Suprapubic skin (tissue), 4 donors: ENCODE measurements around the gene CHFR. TPM values are rescaled to one million over a fixed set of nuclear protein-coding genes. Genes with fewer than 3 reads are reported as not detected.

Source experiments
- DNase-seq, 2 donors: peaks; one replicate each; pipeline ENCODE4 v3.0.0-alpha.2; 2019; ENCODE audit warnings: low spot score in 2 of 2
- H3K27ac ChIP-seq: fragments of 200-600 bp; sonication (generic); one replicate; pipeline ENCODE4 v1.5.1; 2019
- H3K27me3 ChIP-seq: fragments of 200-600 bp; sonication (generic); one replicate; pipeline ENCODE4 v1.5.1; 2019
- H3K36me3 ChIP-seq: fragments of 200-600 bp; sonication (generic); one replicate; pipeline ENCODE4 v1.5.1; 2019
- H3K4me1 ChIP-seq: fragments of 200-600 bp; sonication (generic); one replicate; pipeline ENCODE4 v1.5.1; 2019
- H3K4me3 ChIP-seq: fragments of 200-600 bp; sonication (generic); one replicate; pipeline ENCODE4 v1.5.1; 2019; ENCODE audit warnings: mild to moderate bottlenecking
- H3K9me3 ChIP-seq: fragments of 200-600 bp; sonication (generic); one replicate; pipeline ENCODE4 v1.5.1; 2019
- EP300 ChIP-seq: sonication (generic); formaldehyde crosslinking; IDR thresholded peaks from one replicate; pipeline ENCODE4 v1.6.1; 2017; ENCODE audit warnings: antibody characterized with exemption
- POLR2A ChIP-seq, 2 donors: fragments of 450-650 bp; IDR thresholded peaks; one replicate each; pipeline ENCODE4 v1.6.1; 2017; ENCODE audit warnings: antibody characterized with exemption in 2 of 2, mild to moderate bottlenecking in 2 of 2, moderate library complexity in 2 of 2
- POLR2AphosphoS5 ChIP-seq, 3 donors: sonication (generic); formaldehyde crosslinking; IDR thresholded peaks; one replicate each; pipeline ENCODE4 v1.6.1; 2017; ENCODE audit warnings: antibody characterized with exemption in 3 of 3
- WGBS: methylation state at CpG from one replicate; pipeline ENCODE4 v1.1.5; 2018; 5-methylcytosine and 5-hydroxymethylcytosine counted together
- total RNA-seq, 4 donors: library from RNA; depleted of rRNA; stranded (reverse); fragments of >200 nt; gene quantifications; one replicate each; pipeline ENCODE4 v1.1.0, GENCODE V29; 2016
- TF ChIP-seq, protein P1 (sequence below), 2 donors: fragments of 200-600 bp in 1 of 2; fragments of 450-650 bp in 1 of 2; sonication (generic) in 1 of 2; IDR thresholded peaks; one replicate each; pipeline ENCODE4 v1.5.1; 2016 to 2019; ENCODE audit warnings: antibody characterized with exemption in 2 of 2, mild to moderate bottlenecking in 1 of 2, moderate library complexity in 1 of 2

CHFR gene
- total RNA-seq, 4 donors from 2014 or later, result 31.4 to 57.9 (median 40.3) TPM

- WGBS, result 10% methylated on average over 24 of the region's 78 CpGs
- Histone ChIP-seq H3K4me3 (peak within 1 kb of the TSS; percentile 76), H3K4me1 (peaks cover 30% of the 10 kb centered on the region), H3K27me3 (no peaks in the 10 kb centered on the region), H3K27ac (peak within 1 kb of the TSS; percentile 96), H3K36me3 (peaks cover 29% of the 10 kb centered on the region), H3K9me3 (no peaks in the 10 kb centered on the region)
- peak; percentile 95 to 96 for DNase-seq
- TF ChIP-seq EP300, result no peak
- TF ChIP-seq POLR2A (IDR thresholded peaks at IDR 0.05), result peak in 1 of 2 donors; percentile 33
- peak; percentile 7 to 97 (median 82) for TF ChIP-seq POLR2AphosphoS5 (IDR thresholded peaks at IDR 0.05)
- TF ChIP-seq, protein P1, sequence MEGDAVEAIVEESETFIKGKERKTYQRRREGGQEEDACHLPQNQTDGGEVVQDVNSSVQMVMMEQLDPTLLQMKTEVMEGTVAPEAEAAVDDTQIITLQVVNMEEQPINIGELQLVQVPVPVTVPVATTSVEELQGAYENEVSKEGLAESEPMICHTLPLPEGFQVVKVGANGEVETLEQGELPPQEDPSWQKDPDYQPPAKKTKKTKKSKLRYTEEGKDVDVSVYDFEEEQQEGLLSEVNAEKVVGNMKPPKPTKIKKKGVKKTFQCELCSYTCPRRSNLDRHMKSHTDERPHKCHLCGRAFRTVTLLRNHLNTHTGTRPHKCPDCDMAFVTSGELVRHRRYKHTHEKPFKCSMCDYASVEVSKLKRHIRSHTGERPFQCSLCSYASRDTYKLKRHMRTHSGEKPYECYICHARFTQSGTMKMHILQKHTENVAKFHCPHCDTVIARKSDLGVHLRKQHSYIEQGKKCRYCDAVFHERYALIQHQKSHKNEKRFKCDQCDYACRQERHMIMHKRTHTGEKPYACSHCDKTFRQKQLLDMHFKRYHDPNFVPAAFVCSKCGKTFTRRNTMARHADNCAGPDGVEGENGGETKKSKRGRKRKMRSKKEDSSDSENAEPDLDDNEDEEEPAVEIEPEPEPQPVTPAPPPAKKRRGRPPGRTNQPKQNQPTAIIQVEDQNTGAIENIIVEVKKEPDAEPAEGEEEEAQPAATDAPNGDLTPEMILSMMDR (IDR thresholded peaks at IDR 0.05), result no peak
These were observed 58.5 kb downstream of the CHFR start, which contains the start of gene GOLGA3 for GRCh38 chr12:132828706-132829534. Gene GOLGA3 (minus strand): TSS chr12:132828869. CDS start chr12:132822128, 6,741 bp downstream.

- WGBS, result 12% methylated on average over 34 of the region's 59 CpGs
- Histone ChIP-seq H3K27ac (peak overlapping the region; percentile 96), H3K4me3 (peak overlapping the region; percentile 76), H3K9me3 (no peaks in the 10 kb centered on the region), H3K36me3 (peaks cover 24% of the 10 kb centered on the region), H3K27me3 (no peaks in the 10 kb centered on the region), H3K4me1 (peaks cover 31% of the 10 kb centered on the region)
- peak in 1 of 2 donors; percentile 72 for DNase-seq
- TF ChIP-seq POLR2A (IDR thresholded peaks at IDR 0.05), result no peak
- TF ChIP-seq POLR2AphosphoS5 (IDR thresholded peaks at IDR 0.05), result no peak
- TF ChIP-seq EP300, result no peak
- TF ChIP-seq, protein P1 (IDR thresholded peaks at IDR 0.05), result no peak
These were observed 59.4 kb downstream of the CHFR start for GRCh38 chr12:132827763-132828703.

GRCh38 chr12:132825861-132826260 is 61.5 kb downstream of the CHFR start:
- WGBS, result 94% methylated on average over 13 of the region's 16 CpGs
- H3K4me1 ChIP-seq, result peaks cover 34% of the 10 kb centered on the region
- peaks cover 29% of the 10 kb centered on the region for H3K36me3 ChIP-seq

GRCh38 chr12:132825089-132825488 is 62.3 kb downstream of the CHFR start:
- peaks cover 35% of the 10 kb centered on the region for H3K36me3 ChIP-seq
- TF ChIP-seq EP300 (no peak), POLR2AphosphoS5 (IDR thresholded peaks at IDR 0.05) (no peak), POLR2A (IDR thresholded peaks at IDR 0.05) (no peak)
- TF ChIP-seq, protein P1 (IDR thresholded peaks at IDR 0.05), result no peak
- peaks cover 34% of the 10 kb centered on the region for H3K4me1 ChIP-seq
- no peaks in the 10 kb centered on the region for H3K27me3 ChIP-seq
- DNase-seq, result no peak
- H3K27ac ChIP-seq, result no peak overlapping the region
- WGBS, result 92% methylated on average over 18 of the region's 18 CpGs
- H3K9me3 ChIP-seq, result no peaks in the 10 kb centered on the region
- no peak overlapping the region for H3K4me3 ChIP-seq

More at GRCh38 chr12:132825861-132826260, 61.5 kb downstream of the CHFR start:
- no peak for TF ChIP-seq POLR2AphosphoS5 (IDR thresholded peaks at IDR 0.05)
- TF ChIP-seq POLR2A (IDR thresholded peaks at IDR 0.05), result no peak
- TF ChIP-seq EP300, result no peak
- TF ChIP-seq, protein P1 (IDR thresholded peaks at IDR 0.05), result no peak
- Histone ChIP-seq H3K27ac (no peak overlapping the region), H3K27me3 (no peaks in the 10 kb centered on the region), H3K9me3 (no peaks in the 10 kb centered on the region), H3K4me3 (no peak overlapping the region)
- DNase-seq, result no peak
